Mesenteric fat pad (tissue), 1 donor: ENCODE results near the gene QPRT. TPM values are rescaled to one million over a fixed set of nuclear protein-coding genes. Genes with fewer than 3 reads are reported as not detected.
"Not testable (repeated sequence)": the region's sequence is repeated elsewhere in the genome, so short reads cannot be mapped to it uniquely, and the experiment has no call there.

Source experiments
- DNase-seq: peaks from one replicate; pipeline ENCODE4 v3.0.0-alpha.2; 2020; ENCODE audit warnings: low spot score
- total RNA-seq: library from RNA; stranded (reverse); fragmentation: NEBNext Ultra II Directional; extraction: Animal tissue kit (Norgen Biotek cat#: 25700); gene quantifications from one replicate; pipeline ENCODE4 v1.2.1, GENCODE V29; 2021
- donor health status: DM: yes; HTN: yes; CAD: no.

QPRT gene
- total RNA-seq, 1 donor from 2014 or later: 3.4 TPM

DNA sequence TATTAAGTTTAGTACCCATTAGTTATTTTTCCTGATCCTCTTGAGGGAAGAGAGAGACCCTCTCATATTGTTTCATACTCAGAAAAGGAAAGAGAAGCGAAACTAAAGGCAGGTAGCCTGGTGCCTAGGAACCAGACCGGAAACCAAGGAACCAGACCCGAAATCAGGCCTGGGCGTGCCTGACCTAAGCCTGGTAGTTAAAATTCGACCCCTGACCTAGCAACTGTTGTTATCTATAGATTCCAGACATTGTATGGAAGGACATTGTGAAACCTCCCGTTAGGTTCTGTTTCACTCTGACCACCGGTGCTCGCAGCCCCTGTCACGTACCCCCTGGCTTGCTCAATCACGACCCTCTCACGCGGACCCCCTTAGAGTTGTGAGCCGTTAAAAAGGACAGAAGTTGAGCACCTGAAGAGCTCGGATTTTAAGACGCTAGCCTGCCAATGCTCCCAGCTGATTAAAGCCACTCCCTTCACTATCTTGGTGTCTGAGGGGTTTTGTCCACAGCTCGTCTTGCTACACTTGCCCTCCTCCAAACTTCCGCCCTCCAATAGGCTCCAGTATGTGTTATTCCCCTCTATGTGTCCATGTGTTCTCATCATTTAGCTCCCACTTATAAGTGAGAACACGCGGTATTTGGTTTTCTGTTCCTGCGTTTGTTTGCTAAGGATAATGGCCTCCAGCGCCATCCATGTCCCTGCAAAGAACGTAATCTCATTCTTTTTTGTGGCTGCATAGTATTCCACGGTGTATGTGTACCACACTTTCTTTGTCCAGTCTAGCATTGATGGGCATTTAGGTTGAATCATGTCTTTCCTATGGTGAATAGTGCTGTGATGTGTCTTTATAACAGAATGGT, 10.7 kb downstream of the QPRT start:
- not testable (repeated sequence) for DNase-seq

DNA sequence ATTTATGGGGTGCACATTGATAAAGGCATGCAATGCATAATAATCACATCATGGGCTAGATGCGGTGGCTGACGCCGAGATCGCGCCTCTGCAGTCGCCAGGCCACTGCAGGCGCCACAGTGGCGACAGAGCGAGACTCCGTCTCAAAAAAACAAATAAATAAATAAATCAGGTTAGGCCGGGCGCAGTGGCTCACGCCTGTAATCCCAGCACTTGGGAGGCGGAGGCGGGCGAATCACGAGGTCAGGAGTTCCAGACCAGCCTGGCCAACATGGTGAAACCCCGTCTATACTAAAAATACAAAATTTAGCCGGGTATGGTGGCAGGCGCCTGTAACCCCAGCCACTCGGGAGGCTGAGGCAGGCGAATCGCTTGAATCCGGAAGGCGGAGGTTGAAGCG, 13.6 kb downstream of the QPRT start:
- not testable (repeated sequence) for DNase-seq

DNA sequence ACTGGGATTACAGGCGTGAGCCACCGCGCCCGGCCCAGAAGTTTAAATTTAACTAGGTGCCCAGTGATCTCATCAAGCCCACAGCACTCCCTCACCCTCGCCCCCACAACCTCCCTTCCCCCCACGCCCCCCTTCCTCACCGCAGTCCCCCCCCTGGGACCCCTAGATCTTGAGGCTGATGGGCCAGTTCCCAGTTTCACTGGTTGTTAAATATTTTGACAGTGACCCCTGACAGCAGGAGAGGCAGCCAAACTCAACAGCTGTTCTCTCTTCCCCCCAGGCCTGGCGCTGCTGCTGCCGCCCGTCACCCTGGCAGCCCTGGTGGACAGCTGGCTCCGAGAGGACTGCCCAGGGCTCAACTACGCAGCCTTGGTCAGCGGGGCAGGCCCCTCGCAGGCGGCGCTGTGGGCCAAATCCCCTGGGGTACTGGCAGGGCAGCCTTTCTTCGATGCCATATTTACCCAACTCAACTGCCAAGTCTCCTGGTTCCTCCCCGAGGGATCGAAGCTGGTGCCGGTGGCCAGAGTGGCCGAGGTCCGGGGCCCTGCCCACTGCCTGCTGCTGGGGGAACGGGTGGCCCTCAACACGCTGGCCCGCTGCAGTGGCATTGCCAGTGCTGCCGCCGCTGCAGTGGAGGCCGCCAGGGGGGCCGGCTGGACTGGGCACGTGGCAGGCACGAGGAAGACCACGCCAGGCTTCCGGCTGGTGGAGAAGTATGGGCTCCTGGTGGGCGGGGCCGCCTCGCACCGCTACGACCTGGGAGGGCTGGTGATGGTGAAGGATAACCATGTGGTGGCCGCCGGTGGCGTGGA, 15.6 kb downstream of the QPRT start:
- DNase-seq: no peak

DNA sequence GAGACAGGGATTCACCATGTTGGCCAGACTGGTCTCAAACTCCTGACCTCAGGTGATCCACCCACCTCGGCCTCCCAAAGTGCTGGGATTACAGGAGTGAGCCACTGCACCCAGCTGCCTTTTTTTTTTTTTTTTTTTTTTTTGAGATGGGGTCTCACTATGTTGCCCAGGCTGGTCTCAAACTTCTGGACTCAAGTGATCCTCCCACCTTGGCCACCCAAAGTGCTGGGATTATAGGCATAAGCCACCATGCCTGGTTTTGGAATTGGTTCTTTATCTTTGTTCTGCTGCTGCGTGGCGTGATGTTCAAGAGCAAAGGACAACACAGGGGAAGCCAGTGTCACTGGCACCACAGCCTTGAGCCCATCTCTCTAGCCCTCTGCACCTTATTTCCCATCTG, 16.7 kb downstream of the QPRT start:
- not testable (repeated sequence) for DNase-seq

DNA sequence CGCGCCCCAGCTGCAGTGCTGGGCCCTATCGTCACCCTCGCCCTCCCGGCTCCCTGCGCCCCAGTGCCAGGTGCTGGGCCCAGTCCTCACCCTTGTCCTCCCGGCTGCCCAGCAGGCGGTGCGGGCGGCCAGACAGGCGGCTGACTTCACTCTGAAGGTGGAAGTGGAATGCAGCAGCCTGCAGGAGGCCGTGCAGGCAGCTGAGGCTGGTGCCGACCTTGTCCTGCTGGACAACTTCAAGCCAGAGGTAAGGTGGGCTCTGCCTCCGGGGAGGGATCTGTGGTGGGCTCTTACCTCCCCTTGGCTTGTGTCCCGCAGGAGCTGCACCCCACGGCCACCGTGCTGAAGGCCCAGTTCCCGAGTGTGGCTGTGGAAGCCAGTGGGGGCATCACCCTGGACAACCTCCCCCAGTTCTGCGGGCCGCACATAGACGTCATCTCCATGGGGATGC, 17.9 kb downstream of the QPRT start:
- DNase-seq: no peak

DNA sequence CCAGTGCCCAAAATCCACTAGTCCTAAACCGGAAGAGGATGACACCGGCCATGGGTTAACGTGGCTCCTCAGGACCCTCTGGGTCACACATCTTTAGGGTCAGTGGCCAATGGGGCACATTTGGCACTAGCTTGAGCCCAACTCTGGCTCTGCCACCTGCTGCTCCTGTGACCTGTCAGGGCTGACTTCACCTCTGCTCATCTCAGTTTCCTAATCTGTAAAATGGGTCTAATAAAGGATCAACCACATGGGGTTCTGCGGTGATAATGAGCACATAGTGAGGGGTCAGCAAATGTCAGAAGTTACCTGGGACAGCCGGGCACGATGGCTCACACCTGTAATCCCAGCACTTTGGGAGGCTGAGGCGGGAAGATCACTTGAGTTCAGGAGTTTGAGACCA, 18.4 kb downstream of the QPRT start:
- DNase-seq: no peak

DNA sequence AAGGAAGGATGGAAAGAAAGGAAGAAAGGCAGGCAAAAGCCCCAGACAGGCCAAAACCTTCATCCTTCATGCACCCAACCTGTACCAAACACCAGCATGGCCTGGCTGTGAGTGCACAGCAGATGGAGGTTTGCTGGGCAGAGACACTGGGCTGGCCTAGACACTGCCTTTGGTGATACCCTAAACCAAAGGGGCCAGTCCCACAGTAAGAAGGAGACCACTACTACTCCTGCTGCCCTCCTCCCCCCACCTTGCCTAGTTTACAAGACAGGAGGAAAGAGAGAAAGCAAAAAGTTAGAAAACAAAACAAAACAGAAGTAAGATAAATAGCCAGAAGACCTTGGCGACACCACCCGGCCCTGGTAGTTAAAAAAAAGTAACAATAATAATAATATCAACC, 19.1 kb downstream of the QPRT start:
- DNase-seq: no peak

DNA sequence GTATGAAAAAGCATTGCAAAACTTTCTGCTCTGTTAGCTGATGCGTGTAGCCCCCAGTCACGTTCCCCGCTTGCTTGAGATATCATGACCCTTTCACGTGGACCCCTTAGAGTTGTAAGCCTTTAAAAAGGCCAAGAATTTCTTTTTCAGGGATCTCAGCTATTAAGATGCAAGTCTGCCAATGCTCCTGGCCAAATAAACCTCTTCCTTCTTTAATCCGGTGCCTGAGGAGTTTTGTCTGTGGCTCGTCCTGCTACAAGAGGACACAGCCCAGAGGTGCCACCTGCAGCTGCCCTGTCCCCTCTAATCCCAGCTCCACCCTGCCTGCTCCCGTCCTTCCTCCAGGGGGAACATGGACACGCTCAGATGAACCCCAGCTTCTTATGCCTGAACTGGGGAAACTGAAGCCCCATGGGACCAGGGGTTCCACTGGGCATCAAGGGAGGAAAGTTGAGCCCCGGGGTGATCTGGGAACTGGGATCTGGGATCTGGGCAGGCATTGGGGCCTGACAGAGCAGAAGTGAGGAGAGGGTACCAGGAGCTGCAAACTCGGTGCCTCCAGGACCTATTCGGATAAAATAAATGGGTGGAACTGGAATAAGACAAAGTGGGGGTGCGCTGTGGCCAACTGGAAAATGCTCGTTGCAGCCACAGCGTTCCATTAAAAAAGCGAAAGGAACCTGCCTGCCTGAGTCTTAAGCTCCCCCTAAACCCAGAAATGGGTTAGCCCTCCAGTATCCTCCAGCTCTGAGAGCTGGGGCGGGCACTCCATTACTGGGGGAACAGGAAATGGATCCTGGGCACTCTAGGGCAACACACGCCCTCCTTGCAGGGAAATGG, 19.7 kb downstream of the QPRT start:
- no peak for DNase-seq

DNA sequence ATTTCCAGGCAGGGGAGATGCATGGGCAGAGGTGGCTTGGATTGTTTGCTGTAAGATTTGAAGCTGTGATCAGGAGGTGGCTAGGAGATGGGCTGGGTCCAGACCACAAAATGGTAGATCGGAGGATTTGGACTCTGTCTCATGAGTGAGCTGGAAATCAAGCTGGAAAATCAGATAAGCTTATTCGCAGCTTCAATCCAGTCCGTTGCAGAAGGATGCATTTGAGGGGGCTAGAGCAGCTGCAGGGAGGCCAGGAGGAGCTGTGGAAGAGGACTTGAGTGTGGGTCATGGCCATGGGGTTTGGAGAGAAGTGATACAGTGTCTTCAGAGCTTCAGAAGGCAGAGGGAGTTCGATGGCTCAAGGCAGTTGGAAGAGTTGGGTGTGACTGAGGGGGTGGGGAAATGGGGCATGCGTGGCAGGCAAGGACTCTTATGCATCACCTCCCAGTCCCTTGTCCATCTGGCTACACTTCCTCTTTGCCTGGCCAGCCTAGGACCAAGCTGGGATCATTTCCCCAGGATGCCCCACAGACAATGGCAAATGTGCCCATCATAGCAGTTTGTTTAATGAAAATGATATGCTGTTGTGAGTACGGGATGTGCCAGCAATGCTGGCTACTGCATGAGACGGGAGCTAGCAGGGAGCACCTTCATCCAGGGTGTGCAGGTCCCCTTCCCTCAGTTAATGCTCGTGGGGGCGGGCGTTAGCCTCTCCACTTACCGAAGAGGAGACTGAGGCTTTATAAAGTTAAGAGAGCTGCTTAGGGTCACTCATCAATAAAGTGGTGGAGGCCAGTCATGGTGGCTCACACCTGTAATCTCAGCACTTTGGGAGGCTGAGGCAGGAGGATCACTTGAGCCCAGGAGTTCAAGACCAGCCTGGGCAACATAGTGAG, 20.6 kb downstream of the QPRT start:
- DNase-seq: no peak

DNA sequence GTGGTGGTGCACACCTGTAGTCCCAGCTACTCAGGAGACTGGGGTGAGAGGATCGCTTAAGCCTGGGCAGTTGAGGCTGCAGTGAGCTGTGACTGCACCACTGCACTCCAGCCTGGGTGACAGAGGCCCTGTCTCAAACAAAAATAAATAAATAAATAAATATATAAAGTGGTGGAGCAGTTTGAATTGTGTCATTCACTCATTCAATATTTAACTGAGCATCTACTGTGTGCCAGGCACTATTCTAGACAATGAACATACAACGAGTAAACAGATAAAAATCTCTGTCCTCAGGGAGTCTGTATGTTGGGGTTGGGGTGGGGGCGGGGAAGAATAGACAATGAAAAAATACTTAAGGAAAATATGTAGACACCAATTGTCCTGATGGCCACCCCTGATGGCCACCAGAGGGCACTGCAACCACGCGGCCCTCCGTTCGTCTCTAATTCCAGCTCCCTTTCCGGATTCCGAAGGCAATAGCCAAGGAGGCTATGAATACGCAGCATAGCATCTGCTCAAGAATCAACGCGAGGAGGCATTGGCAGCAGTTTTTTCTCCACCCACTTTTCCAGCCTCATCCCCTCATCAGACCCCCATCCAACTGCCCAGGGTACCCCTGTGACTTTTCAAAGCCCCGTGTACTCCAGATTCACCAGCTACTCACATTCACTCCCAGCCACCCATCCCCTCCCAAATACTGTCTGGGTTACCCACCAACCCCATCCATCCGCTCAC, 21.4 kb downstream of the QPRT start:
- no peak for DNase-seq

DNA sequence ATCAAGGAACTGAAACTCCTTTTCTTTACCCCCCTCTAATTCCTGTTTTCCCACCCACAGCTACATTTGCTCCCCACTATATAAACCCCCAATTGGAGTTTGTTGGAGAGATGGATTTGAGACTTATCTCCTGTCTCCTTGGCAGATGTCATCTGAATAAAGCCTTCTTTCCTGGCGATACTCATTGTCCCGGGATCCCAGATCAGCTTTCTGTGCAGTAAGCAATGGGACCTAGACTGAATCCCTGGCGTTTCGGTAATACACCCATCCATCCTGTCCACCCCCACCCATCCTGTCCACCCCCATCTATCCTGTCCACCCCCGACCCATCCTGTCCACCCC, 22.2 kb downstream of the QPRT start:
- DNase-seq: no peak

DNA sequence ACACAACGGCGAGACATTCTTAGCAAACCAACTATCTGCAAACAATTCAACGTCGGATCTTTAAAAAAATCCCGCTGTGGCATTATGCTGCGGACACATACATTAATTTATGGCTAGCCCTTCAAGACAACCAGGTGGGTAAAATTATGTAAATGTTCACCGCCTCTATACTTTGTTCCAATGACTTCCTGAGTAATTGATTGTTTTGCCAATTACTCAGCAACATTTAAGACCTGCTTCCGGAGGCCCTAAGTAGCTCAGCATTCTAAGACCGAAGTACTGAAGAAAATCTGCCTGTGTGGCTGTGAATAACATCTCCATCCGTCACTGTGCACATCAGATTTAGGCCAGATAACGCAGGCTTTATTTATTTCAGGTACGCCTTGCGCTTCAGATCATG, 23.3 kb downstream of the QPRT start:
- no peak for DNase-seq

DNA sequence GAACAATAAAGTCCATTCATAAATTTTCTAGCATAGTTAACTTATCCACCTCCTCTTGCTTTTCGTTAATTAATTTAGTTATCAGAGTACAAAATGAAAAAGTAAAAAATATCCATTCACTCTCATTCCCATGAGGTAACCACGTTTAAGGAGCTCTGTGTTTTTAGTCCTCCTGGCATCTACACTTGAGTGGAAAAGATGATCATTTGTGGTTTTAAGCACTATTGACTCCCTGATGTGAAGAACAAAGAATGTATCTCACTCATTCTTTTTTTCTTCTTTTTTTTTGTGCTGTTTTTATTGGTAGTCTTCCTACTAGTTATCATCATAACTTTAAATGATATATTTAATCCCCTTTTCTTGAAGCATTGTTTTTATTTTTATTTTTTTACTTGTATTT, 26.1 kb downstream of the QPRT start:
- no peak for DNase-seq

DNA sequence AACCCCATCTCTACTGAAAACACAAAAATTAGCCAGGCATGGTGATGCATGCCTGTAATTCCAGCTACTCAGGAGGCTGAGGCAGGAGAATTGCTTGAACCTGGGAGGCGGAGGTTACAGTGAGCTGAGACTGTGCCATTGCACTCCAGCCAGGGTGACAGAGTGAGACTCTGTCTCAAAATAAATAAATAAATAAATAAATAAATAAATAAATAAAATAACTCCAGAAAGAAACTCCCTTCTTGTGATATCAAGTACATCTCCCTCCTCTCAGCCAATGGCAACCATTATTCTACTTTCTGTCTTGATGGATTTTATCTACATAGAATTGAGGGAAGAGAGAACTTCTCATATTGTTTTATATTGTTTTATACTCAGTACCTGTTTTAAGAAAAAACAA, 28.2 kb downstream of the QPRT start:
- DNase-seq: not testable (repeated sequence)

DNA sequence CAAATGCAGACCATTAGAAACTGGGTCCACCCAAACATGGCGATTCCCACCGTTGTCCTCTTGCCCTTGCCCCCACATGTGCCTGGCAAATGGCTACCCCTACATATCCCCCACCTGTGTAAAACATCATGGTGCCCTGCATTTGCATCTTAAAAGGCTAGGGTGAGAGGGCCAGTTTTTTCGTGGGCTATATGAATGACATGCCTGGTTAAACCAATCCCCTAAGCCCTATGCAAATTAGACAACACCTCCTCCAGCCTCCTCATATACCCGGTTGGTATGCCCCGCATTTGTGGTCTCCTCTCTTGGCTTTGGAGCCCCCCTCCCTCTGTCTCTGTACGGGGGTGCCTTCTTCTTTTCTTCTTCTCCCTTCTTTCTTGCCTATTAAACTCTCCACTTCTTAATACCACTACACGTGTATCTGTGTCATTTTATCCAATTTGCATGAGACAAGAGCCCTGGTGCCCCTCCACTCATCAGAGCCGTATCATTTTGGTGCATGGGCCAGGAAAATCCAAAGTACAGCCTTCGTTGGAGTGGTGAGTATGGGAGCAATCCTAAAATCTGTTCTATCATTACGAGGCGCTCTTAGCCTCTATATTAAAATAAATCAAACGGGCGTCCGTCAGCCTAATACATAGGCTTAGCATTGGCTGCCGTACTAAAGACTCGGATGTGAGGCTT, 30.1 kb downstream of the QPRT start:
- DNase-seq: no peak

DNA sequence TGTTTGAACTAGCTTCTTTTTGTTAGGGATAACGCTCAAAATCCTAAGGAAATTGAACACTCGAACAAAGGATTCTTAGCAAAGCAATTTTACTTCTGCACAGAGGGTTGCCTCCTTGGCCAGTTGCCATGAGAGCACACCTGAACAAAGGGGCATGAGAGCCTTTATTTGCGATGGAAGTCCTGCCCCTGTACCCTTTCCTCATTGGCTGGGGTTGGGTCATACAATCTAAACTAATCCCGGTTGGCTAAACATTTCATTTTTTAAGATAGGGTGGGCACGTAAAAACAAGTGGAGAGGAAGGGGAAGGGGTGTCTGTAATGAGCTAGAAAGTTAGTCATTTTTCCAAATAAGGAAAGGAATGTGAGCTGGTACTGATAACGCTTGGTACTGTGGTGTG, 30.7 kb downstream of the QPRT start:
- not testable (repeated sequence) for DNase-seq

DNA sequence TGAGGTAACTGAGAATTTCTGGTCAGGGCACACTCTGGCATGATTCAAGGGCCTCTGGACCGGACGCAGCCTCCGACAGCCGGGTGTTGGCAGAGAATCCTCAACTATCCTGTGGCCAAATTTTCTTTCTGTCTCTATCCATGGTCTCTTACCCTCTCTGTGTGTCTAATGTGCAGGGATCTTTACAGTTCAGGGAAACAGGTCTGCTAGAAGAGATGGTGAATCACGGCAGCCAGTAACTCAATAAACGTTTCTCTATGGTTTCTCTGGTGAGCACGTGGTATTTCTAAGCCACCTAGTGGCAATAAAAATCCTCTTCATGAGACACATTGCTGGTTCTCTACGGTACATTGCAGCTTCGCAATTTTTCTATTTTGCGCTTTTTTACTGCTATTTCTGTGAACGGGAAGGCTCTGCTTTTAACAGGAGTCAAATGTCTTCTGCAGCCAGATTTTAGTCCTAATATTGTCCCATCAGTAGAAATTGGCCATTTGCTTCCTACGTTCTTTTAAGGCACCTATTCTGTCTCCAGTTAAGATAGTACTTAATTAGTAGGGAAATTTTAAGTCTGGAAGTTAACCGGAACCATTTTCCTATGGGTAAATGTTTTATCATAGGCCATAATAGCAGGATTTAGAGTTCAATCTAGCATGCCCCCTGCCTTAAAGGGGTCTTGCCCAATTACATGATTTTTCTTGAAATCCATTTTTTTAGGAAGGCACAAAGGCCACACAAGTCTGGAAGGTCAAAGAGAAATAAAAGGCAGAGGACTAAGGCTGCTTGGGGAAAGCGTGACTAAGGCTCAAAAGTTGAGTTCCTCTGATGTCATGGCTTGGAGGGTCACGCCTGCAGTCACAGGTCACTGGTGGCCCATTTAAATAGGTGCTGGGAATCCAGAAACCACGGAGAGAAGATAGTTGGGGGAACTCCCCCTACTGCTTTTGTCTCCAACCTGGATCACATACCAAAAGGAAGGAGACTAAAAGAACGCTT, 31.5 kb downstream of the QPRT start:
- DNase-seq: no peak

DNA sequence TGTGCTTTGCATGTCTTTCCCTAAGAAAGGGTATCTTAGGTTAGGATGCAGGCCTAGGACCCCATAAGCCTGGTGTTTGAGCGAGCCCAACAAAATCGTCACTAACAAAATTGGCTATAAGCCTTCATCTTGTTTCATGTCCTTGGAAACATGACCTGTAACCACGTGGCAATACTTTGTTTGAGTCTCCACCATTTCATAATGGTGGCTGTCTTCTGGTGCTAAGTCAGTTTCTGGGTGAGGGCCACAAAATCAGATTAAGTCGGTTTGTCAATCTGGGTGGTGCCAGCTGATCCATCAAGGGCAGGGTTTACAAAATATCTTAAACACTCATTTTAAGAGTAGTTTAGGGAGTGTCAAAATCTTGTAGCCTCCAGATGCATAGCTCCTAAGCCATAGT, 33.8 kb downstream of the QPRT start:
- no peak for DNase-seq
